H9 (cell line): Measurements from ENCODE around the gene HTR7. TPM values are rescaled to one million over a fixed set of nuclear protein-coding genes. Genes with fewer than 3 reads are reported as not detected.

Source experiments
- DNase-seq: peaks from one replicate; pipeline ENCODE4 v3.0.0-alpha.2; 2017
- H2AFZ ChIP-seq: one replicate; pipeline ENCODE4 v1.6.1; 2013; ENCODE audit warnings: mild to moderate bottlenecking, low read length, control low read depth, moderate library complexity
- H2AK5ac ChIP-seq: 2 replicates; pipeline ENCODE4 v1.6.1; 2013; ENCODE audit warnings: low read length, control low read depth, mixed read lengths; ENCODE audit not compliant: insufficient read length
- H2BK120ac ChIP-seq: one replicate; pipeline ENCODE4 v1.6.1; 2013; ENCODE audit warnings: low read depth, mild to moderate bottlenecking, low read length, control low read depth, inconsistent platforms; ENCODE audit not compliant: poor library complexity, severe bottlenecking
- H2BK12ac ChIP-seq: 2 replicates; pipeline ENCODE4 v1.6.1; 2013; ENCODE audit warnings: low read length, control low read depth, mixed read lengths, low read depth; ENCODE audit not compliant: insufficient read length
- H2BK15ac ChIP-seq: 2 replicates; pipeline ENCODE4 v1.6.1; 2013; ENCODE audit warnings: low read depth, low read length, control low read depth
- H2BK20ac ChIP-seq: one replicate; pipeline ENCODE4 v1.6.1; 2013; ENCODE audit warnings: low read depth, mild to moderate bottlenecking, low read length, control low read depth, inconsistent platforms; ENCODE audit not compliant: poor library complexity, severe bottlenecking
- H2BK5ac ChIP-seq: 2 replicates; pipeline ENCODE4 v1.6.1; 2013; ENCODE audit warnings: low read length, control low read depth, mixed read lengths; ENCODE audit not compliant: insufficient read length
- H3K14ac ChIP-seq: 2 replicates; pipeline ENCODE4 v1.6.1; 2013; ENCODE audit warnings: low read length, control low read depth; ENCODE audit not compliant: insufficient read depth
- H3K18ac ChIP-seq: 2 replicates; pipeline ENCODE4 v1.6.1; 2013; ENCODE audit warnings: low read depth, mild to moderate bottlenecking, mixed read lengths, low read length, control low read depth; ENCODE audit not compliant: insufficient read length
- H3K23ac ChIP-seq: 2 replicates; pipeline ENCODE4 v1.6.1; 2013; ENCODE audit warnings: low read length, control low read depth, mixed read lengths, low read depth; ENCODE audit not compliant: insufficient read length
- H3K23me2 ChIP-seq: 2 replicates; pipeline ENCODE4 v1.6.1; 2013; ENCODE audit warnings: low read depth, mild to moderate bottlenecking, mixed read lengths, low read length, control low read depth; ENCODE audit not compliant: insufficient read length, poor library complexity, severe bottlenecking
- H3K27ac ChIP-seq: 2 replicates; pipeline ENCODE4 v1.5.1; 2013; ENCODE audit warnings: low read length, control low read depth, mixed read lengths, low read depth; ENCODE audit not compliant: insufficient read length
- H3K27me3 ChIP-seq: 2 replicates; pipeline ENCODE4 v1.6.1; 2013; ENCODE audit warnings: low read length, control low read depth, inconsistent platforms; ENCODE audit not compliant: insufficient read depth
- H3K4ac ChIP-seq: 2 replicates; pipeline ENCODE4 v1.6.1; 2013; ENCODE audit warnings: low read depth, mild to moderate bottlenecking, control low read depth, inconsistent platforms, low read length, moderate library complexity
- H3K4me1 ChIP-seq: 2 replicates; pipeline ENCODE4 v1.6.1; 2013; ENCODE audit warnings: low read length, control low read depth, inconsistent platforms; ENCODE audit not compliant: insufficient read depth
- H3K4me2 ChIP-seq: 2 replicates; pipeline ENCODE4 v1.6.1; 2013; ENCODE audit warnings: low read length, control low read depth, mixed read lengths; ENCODE audit not compliant: insufficient read length, insufficient read depth
- H3K56ac ChIP-seq: 2 replicates; pipeline ENCODE4 v1.6.1; 2013; ENCODE audit warnings: low read depth, mild to moderate bottlenecking, mixed read lengths, low read length, control low read depth; ENCODE audit not compliant: insufficient read length
- H3K79me1 ChIP-seq: 2 replicates; pipeline ENCODE4 v1.6.1; 2013; ENCODE audit warnings: low read depth, mild to moderate bottlenecking, moderate library complexity, low read length, control low read depth, inconsistent platforms; ENCODE audit not compliant: insufficient read depth, poor library complexity, severe bottlenecking
- H3K79me2 ChIP-seq: 2 replicates; pipeline ENCODE4 v1.6.1; 2013; ENCODE audit warnings: low read length, control low read depth, inconsistent platforms; ENCODE audit not compliant: insufficient read depth
- H3K9ac ChIP-seq: 2 replicates; pipeline ENCODE4 v1.6.1; 2013; ENCODE audit warnings: low read length, control low read depth, mixed read lengths; ENCODE audit not compliant: insufficient read length; ENCODE audit errors: extremely low read depth
- H3K9me3 ChIP-seq: one replicate; pipeline ENCODE4 v1.6.1; 2013; ENCODE audit warnings: low read depth, low read length, inconsistent platforms; ENCODE audit not compliant: control insufficient read depth
- H3T11ph ChIP-seq: one replicate; pipeline ENCODE4 v1.6.1; 2013; ENCODE audit warnings: mild to moderate bottlenecking, low read length, control low read depth, inconsistent platforms
- H4K20me1 ChIP-seq: one replicate; pipeline ENCODE4 v1.6.1; 2013; ENCODE audit not compliant: control insufficient read depth, insufficient read length, insufficient read depth
- H4K5ac ChIP-seq: 2 replicates; pipeline ENCODE4 v1.6.1; 2013; ENCODE audit warnings: low read depth, mild to moderate bottlenecking, mixed read lengths, low read length, control low read depth; ENCODE audit not compliant: insufficient read length
- H4K8ac ChIP-seq: replicated peaks from 2 replicates; pipeline ENCODE4 v1.6.1; 2013; ENCODE audit warnings: low read length, control low read depth, mixed read lengths, low read depth; ENCODE audit not compliant: insufficient read length
- H4K91ac ChIP-seq: 2 replicates; pipeline ENCODE4 v1.6.1; 2013; ENCODE audit warnings: low read depth, mild to moderate bottlenecking, moderate library complexity, mixed read lengths, low read length, control low read depth; ENCODE audit not compliant: insufficient read length
- H3K27ac Mint-ChIP-seq, 3 experiments: 2 replicates in 2 of 3; 3 replicates in 1 of 3; pipeline ENCODE4 v1.8.0; 2020 to 2021; ENCODE audit warnings: mixed read lengths in 3 of 3, mild to moderate bottlenecking in 1 of 3, moderate library complexity in 1 of 3
- H3K27me3 Mint-ChIP-seq: 2 replicates; pipeline ENCODE4 v1.8.0; 2021; ENCODE audit warnings: low read depth, mild to moderate bottlenecking, moderate library complexity, mixed read lengths
- H3K36me3 Mint-ChIP-seq, 3 experiments: 2 replicates in 2 of 3; 3 replicates in 1 of 3; pipeline ENCODE4 v1.8.0; 2020 to 2021; ENCODE audit warnings: low read depth in 3 of 3, mixed read lengths in 3 of 3; ENCODE audit not compliant: insufficient read depth in 1 of 3
- H3K4me1 Mint-ChIP-seq, 2 experiments: 2 replicates each; pipeline ENCODE4 v1.8.0; 2020; ENCODE audit warnings: mixed read lengths in 2 of 2
- H3K4me3 Mint-ChIP-seq, 2 experiments: 2 replicates in 1 of 2; 3 replicates in 1 of 2; pipeline ENCODE4 v1.8.0; 2020 to 2021; ENCODE audit warnings: mild to moderate bottlenecking in 2 of 2, mixed read lengths in 2 of 2, moderate library complexity in 1 of 2
- H3K9me3 Mint-ChIP-seq, 2 experiments: 2 replicates in 1 of 2; 3 replicates in 1 of 2; pipeline ENCODE4 v1.8.0; 2020; ENCODE audit warnings: mild to moderate bottlenecking in 2 of 2, mixed read lengths in 2 of 2, moderate library complexity in 1 of 2
- total RNA-seq: library from RNA; stranded (reverse); gene quantifications from 2 replicates; pipeline ENCODE4 v1.2.1, GENCODE V29; 2021
- TF ChIP-seq, protein P1 (sequence below): fragments of 200-600 bp; sonication (generic); conservative IDR thresholded peaks from 3 replicates; pipeline ENCODE4 v1.8.0; 2021; ENCODE audit warnings: antibody characterized with exemption, mild to moderate bottlenecking

Gene HTR7
- total RNA-seq, 1 experiment from 2014 or later: 21.3 TPM

GRCh38 chr10:90819911-90820310 lies 37.9 kb downstream of the HTR7 start:
- no peaks in the 10 kb centered on the region for H3K79me1 ChIP-seq
- Mint-ChIP-seq H3K36me3 (peaks cover 13 to 62% (median 37%) of the 10 kb centered on the region in 3 experiments), H3K9me3 (peaks cover 16 to 29% of the 10 kb centered on the region in 2 experiments), H3K27ac (peak overlapping the region in 2 of 3 experiments; percentile 23 to 35; a peak in 2 of 7 replicates), H3K27me3 (no peaks in the 10 kb centered on the region; the same call in none of the 2 replicates), H3K4me1 (peaks cover 21 to 62% of the 10 kb centered on the region in 2 experiments), H3K4me3 (no peak overlapping the region)
- no peak overlapping the region for H4K91ac ChIP-seq
- H2BK12ac ChIP-seq: no peak overlapping the region
- H3K27me3 ChIP-seq: no peaks in the 10 kb centered on the region
- no peak overlapping the region for H3K9ac ChIP-seq
- no peaks in the 10 kb centered on the region for H3K4me1 ChIP-seq
- no peaks in the 10 kb centered on the region for H4K20me1 ChIP-seq
- H2BK5ac ChIP-seq: no peak overlapping the region
- H2BK15ac ChIP-seq: no peak overlapping the region
- H2BK20ac ChIP-seq: no peak overlapping the region
- no peak overlapping the region for H3K4ac ChIP-seq
- H2BK120ac ChIP-seq: no peak overlapping the region
- no peak overlapping the region for H4K8ac ChIP-seq
- H3K9me3 ChIP-seq: no peaks in the 10 kb centered on the region
- H3K23me2 ChIP-seq: no peaks in the 10 kb centered on the region
- TF ChIP-seq, protein P1, sequence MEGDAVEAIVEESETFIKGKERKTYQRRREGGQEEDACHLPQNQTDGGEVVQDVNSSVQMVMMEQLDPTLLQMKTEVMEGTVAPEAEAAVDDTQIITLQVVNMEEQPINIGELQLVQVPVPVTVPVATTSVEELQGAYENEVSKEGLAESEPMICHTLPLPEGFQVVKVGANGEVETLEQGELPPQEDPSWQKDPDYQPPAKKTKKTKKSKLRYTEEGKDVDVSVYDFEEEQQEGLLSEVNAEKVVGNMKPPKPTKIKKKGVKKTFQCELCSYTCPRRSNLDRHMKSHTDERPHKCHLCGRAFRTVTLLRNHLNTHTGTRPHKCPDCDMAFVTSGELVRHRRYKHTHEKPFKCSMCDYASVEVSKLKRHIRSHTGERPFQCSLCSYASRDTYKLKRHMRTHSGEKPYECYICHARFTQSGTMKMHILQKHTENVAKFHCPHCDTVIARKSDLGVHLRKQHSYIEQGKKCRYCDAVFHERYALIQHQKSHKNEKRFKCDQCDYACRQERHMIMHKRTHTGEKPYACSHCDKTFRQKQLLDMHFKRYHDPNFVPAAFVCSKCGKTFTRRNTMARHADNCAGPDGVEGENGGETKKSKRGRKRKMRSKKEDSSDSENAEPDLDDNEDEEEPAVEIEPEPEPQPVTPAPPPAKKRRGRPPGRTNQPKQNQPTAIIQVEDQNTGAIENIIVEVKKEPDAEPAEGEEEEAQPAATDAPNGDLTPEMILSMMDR: no peak
- no peak overlapping the region for H3K27ac ChIP-seq
- H2AFZ ChIP-seq: no peak overlapping the region
- H3K18ac ChIP-seq: no peak overlapping the region
- no peak overlapping the region for H3K14ac ChIP-seq
- H3K56ac ChIP-seq: no peak overlapping the region
- no peak overlapping the region for H2AK5ac ChIP-seq
- no peaks in the 10 kb centered on the region for H3K79me2 ChIP-seq
- H3K23ac ChIP-seq: no peak overlapping the region
- no peak overlapping the region for H3K4me2 ChIP-seq
- H3T11ph ChIP-seq: no peak overlapping the region
- no peak for DNase-seq
- H4K5ac ChIP-seq: no peak overlapping the region
